Measurements from ENCODE around the gene CCDC78. TPM values are rescaled to one million over a fixed set of nuclear protein-coding genes. Genes with fewer than 3 reads are reported as not detected.

Gene CCDC78
- total and polyA plus RNA-seq, 2 of the 13 experiments (the other 11 are each of a cell fraction or from before 2014, with no cell fraction given) = 0.53 to 1.5 TPM

GRCh38 chr16:762595-763268 lies 36.5 kb upstream of the CCDC78 start (continued):
- TF ChIP-seq ZNF138 (CRISPR knock-in tag; IDR thresholded peaks at IDR 0.05; ENCODE audit: low read depth) = no peak
- no peak for TF ChIP-seq ZFP90 (CRISPR knock-in tag; IDR thresholded peaks at IDR 0.05; ENCODE audit: borderline replicate concordance)
- TF ChIP-seq ZBTB8A (CRISPR knock-in tag; IDR thresholded peaks at IDR 0.05; ENCODE audit: borderline replicate concordance, low read depth) = no peak

- no peak overlapping the region for H2AFZ ChIP-seq (ENCODE audit: low read length)
- ATAC-seq (peak; percentile 5), DNase-seq (ENCODE audit: low spot score) (no peak), FAIRE-seq (no peak)
- peak overlapping the region; percentile 19; the same call in 1 of the 2 replicates for H3K9ac ChIP-seq (ENCODE audit: insufficient read depth, low read depth, low read length)
- in situ Hi-C loops (cut with HindIII; ENCODE audit: extremely low pct_ligation_motif_present, low pct_unique_long_range_greater_than_20kb) (no loop called here), intact Hi-C loops (cut with micrococcal nuclease; ENCODE audit: unreplicated experiment) (no loop called here)
- TF ChIP-seq ZNF550 (CRISPR knock-in tag; IDR thresholded peaks at IDR 0.05; ENCODE audit: borderline replicate concordance) (no peak), SRSF1 (optimal IDR thresholded peaks at IDR 0.05; ENCODE audit: low read depth, low read length) (peak; percentile 25), HNRNPH1 (optimal IDR thresholded peaks at IDR 0.05; ENCODE audit: low read depth, low read length) (no peak)
- H3K79me2 ChIP-seq (ENCODE audit: insufficient read depth, low read length) = no peaks in the 10 kb centered on the region
- POLR2A ChIA-PET = interaction anchor here (0.8 to 2.0 kb wide), 13 partner anchors 8 to 49 kb away, joined by 3 to 18 read pairs (median 4); partner anchors contain the start of genes ANTKMT, CCDC78, CHTF18 and CIAO3
- H3K27me3 ChIP-seq (ENCODE audit: control insufficient read depth in 1 of 2, insufficient read depth in 2 of 2, low read length in 2 of 2) = peaks cover 3 to 9% of the 10 kb centered on the region in 2 experiments; a peak in 4 of 5 replicates
- 38% methylated on average over 2 of the region's 22 CpGs for WGBS (ENCODE audit: low lambda C conversion rate)
- peak overlapping the region; percentile 84 for H3K4me2 ChIP-seq (ENCODE audit: low read depth, low read length)
- H3K36me3 ChIP-seq (replicated peaks in 1 of 2; ENCODE audit: control insufficient read depth in 1 of 2, insufficient read depth in 2 of 2, low read length in 2 of 2) = no peaks in the 10 kb centered on the region
- H3K27ac ChIP-seq (ENCODE audit: extremely low read length, insufficient read depth, low read length) = no peak overlapping the region
- peak overlapping the region in 2 of 3 experiments; percentile 40 to 68; a peak in 3 of 6 replicates for H3K4me3 ChIP-seq (replicated peaks in 1 of 3; ENCODE audit: insufficient read depth in 1 of 3, low read depth in 2 of 3, low read length in 3 of 3)
- peaks cover 32% of the 10 kb centered on the region for H3K4me1 ChIP-seq (ENCODE audit: insufficient read depth, low read length)
- CTCF ChIA-PET (ENCODE audit: low intra/inter-chr PET ratio, low total read pairs) = no interaction called here
- no peaks in the 10 kb centered on the region for H3K9me3 ChIP-seq (ENCODE audit: low read length)
- H4K20me1 ChIP-seq (ENCODE audit: insufficient read depth, low read length) = no peaks in the 10 kb centered on the region
- no TSS peak for BruUV-seq (replicated peaks)
Observed at GRCh38 chr16:761625-762513, 35.6 kb upstream of the CCDC78 start.
